Activated T-cell treated with anti-CD3 and anti-CD28 coated beads for 4 hours (primary cell): ENCODE data around the gene NOL4L.

Experiments
- DNase-seq: peaks from one replicate; pipeline ENCODE4 v3.0.0-alpha.2; 2020

Gene NOL4L

GRCh38 chr20:32453467-32454163 is 131.5 kb downstream of the NOL4L start:
- DNase-seq: no peak

DNA sequence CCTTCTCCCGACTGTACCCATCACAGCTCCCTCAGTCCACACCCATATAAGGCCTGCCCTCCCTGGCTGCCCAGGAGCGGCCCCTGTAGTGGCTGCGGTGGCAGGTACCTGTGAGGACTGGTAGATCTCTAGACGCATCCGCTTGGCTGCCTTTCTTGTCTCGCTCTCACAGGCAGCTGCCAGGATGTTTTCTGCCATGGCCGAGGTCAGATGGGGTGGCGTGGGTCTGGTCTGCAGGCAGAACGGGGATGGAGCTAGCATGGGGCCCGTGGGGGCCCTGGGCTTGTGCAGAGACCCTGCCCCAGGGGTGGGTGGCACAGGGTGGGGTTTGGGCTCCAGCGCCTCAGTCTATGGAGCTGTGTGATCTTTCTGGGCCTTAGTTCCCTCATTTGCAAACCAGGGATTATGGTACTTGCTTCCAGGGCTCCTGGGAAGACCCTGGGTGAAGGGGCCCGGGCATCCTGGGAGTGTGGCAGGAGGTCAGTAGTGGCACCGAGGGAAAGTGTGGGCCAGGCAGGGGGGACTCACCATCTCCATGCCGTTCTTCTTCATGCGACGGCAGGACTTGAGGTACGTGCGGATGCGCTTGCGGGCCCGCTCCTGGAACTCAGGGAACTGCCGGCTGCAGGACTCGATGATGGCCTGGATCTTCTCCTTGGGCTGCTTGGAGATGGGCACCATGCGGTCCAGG is 132.2 kb downstream of the NOL4L start:
- no peak for DNase-seq

GRCh38 chr20:32451682-32452461 is 133.3 kb downstream of the NOL4L start:
- DNase-seq: no peak

DNA sequence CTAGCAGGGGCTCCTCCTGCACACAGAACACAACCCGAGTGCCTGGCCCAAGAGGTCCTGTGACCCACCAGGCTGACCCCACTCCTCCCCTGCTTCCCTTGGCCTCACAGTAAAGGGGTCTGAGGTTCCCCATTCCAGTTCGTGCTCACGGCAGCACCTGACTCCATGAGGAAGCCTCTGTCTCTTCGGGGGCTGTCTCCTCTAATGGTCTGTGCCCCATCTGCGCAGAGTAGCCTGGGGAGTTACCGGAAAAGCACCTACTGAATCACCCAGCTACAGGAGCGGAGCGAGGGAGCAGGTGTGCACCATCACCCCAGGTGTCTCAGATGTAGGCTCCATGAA is 133.8 kb downstream of the NOL4L start:
- DNase-seq: no peak

DNA sequence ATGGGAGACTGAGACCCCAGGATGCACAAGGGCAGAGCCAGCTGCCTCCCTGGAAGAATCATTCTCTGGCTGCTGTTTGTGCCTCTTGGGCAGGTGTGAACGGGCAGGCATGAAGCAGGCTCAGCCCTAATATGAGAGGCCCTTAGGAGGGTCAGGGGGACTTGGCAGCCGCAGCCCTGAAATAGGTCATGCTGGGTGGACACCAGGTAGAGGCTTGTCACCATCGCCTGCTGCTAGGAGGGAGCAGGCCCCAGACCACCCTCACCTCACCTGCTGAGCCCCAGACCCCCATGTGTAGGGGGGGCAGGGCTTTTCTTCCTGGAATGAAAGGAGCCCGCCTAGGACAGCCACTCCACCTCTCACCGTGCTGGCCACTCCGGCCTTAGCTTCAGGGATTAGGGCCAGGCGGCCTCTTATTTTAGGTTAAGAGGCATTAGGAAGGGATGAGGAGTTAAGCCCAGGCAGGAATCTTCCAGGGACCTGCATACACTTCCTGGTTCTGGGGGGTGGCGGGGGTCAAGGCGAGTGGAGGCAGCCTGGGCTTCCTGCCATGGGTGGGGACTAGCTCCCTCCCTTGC is 134.6 kb downstream of the NOL4L start:
- DNase-seq: no peak

DNA sequence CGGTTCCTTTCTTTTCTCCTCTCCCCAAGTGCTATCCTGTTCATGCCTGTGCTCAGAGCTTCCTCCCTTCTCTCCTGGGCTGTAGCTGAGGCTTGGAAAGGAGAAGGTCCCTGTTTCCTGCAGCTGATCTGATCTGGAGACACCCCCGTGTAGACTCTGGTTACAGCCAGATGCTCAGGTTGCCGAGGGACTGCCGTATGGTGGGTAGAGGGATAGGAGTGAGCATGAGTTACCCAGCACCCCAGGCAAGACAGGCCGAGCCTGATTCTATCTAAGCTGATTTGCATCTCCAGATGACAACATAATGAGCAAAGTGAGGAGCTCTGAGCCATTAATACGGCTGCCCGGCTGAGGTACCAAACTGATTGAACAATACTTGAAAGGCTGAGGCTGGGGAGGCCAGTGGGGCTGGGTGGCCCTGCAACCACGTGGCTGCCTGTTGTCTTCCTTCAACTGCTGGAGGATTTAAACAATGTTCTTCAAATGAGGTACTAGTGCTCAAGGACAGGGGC is 135.2 kb downstream of the NOL4L start:
- DNase-seq: no peak

DNA sequence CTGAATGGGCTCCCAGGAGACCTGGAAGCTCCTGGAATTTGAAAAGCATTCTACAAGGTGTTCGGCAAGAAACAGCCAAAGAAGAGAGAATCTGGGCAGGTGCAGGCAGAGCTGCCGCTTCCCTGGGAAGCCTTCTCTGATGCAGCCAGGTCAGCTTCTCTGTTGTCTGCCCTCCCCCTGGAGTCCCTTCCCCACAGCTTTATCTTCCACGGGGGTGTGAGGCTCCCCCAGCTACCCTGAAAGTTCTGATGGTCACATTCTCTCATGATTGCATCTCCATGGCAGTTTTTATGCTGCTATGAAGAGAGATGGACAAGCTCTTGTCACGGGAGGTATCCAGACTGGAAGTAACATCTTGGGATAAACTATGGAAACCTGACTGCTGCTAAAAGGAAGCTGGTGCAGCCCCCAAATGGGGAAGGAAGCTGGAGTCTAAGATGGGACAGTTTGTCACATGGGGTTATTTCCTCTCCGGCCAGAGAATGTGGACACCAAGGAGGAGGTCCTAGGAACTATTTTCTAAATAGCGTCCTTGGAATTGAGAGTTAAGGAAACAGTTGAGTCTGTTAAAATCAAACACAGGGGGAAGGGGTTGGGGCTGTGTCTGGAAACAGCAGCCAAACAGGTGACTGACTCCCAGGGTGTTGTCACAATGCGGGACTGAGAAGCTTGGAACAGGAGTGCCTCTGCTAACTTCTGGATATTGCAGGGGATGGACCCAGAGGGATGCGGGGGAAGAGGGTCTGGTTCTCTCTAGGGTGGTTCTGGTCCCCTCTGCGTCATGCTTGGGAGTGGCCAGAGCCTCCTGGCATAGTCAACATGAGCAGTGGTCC is 135.9 kb downstream of the NOL4L start:
- no peak for DNase-seq

DNA sequence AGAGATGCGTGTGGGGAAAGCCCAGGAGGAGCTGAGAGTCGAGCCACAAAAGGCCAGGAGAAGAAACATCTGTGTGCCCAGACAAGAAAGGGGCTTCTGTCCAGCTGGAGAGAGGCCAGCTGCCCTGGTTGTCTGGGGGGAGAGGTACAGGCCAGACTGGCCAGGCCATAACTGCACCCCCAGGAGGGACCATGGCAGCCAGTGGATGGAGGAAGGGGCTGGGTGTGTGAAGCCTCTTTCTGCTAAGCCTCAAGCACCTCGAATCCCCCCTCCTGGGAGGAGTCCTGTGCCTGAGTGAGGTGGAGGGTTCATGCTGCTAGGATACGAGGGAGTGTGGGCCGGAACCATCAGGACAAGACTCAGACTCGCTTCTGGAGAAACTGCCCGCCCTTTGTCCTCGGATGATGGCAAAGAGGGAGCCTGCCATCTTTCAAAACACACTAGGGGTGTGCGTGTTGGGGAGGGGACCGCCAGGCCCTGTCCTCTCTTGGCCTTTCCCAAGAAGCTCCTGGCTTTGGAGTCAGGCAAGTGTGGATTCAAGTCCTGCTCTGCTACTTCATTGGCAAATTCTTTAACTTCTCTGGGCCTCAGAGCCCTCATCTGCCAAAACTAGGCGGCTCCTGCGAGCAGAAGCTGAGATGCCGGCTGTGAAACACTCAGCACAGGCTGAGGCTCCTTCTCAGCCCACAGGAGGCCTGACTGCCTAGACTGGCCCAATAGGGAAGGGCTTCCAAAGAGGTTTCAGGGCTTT is 136.7 kb downstream of the NOL4L start:
- DNase-seq: no peak

- DNase-seq: no peak
Observed at GRCh38 chr20:32447136-32448027, 137.8 kb downstream of the NOL4L start.

DNA sequence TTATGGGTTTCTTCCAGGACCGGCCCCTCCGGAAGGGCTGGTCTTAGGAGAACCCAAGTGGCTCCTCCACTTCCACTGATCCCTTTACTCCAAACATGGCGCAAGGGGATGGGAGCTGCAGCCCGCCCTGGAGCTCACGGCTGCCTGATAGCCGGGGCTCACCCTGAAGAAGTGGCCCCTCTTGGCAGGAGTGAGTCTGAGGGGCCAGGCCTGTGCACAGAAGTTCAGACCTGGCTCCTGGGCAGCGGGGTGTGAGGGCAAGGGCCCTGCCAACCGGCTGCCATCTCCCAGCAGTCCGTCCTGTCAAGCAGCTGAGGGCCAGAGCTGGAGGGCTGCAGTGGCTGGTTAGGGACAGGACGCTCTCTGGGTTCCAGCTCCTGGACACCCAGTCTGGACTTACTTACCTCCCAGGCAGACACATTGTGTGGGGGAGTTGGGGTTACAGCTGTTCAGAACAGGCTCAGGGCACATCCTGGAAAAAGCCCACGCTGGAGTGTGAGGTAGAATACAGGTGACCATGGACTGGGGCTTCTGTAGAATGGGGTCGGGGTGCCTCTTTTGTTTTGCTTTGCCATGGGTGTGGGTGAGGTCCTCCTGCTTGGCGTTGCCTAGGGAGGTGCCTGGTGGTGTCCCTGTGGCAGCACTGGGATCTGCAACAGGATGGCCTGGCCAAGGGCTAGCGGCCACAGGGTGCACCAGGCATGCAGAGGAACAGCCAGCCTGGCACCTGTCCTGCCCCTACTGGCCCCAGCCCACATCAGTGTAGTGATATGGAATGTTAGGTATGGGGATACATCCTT is 138.6 kb downstream of the NOL4L start:
- DNase-seq: no peak

DNA sequence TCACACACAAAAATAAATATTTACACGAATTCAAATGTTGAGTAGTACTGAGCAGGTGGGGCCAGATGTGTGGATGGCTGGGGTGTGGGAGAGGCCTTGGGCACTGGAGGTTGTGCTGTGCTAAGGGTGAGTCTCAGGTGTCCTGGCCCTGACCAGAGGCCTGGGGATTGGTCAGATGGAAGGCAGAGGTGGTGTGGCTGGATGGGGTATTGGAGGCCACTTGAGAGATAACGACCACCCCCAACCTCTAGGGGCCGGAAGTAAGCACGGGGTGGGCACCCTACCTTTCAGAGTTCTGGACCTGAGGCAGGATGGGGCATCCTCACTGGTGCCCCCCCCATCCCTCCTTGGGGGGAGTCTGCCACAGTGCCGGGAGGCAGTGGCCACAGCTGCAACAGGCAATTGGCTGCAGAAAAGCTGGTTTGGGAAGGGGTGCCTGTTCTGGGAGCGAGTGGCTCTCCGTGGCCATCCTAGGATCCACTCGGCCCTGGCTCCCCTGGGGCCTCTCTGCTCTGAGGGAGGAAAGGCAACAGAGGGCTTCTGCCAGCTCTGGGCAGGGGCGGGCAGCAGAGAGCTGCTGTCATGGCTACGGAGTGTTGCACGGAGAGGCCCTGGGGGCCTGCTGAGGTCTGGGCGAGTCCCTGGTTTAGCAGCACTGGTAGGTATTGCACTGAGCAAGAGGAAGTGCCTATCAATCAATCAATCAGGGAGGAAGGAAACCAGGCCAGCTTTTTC is 139.4 kb downstream of the NOL4L start:
- DNase-seq: no peak

DNA sequence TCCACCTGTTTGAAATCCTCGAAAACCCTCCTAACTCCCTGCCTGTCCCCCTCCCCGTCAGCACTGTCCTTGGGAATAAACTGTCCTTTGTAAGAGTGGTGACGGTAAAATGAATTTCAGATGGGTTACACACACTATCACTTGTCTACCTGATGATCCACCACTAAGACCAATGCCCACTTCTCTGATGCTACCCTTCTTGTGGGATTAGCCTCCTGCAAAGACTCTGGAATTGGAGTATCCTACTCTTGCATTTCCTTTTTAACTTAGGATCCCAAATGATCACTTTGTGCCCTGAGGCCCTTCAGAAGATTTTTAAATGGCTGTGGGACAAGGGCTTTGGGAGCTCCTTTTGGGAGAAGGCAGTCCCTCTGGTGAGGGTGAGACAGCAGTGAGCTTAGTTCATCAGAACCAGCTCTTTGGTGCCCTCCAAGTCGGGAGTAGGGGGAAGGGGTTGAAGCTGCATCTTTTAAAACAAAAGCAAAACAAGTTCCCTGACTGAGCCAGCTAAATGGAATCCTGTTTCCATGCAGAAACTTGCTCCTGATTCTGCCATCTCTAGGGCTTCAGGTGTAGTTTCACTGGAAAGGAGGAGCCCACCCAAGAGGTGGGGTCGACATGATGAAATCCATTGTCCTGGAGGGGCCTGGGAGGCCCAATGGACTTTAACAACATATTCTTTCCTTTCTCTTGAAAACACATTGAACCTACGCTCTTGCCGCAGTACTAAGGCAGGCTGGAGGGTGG is 140.5 kb downstream of the NOL4L start:
- DNase-seq: no peak

DNA sequence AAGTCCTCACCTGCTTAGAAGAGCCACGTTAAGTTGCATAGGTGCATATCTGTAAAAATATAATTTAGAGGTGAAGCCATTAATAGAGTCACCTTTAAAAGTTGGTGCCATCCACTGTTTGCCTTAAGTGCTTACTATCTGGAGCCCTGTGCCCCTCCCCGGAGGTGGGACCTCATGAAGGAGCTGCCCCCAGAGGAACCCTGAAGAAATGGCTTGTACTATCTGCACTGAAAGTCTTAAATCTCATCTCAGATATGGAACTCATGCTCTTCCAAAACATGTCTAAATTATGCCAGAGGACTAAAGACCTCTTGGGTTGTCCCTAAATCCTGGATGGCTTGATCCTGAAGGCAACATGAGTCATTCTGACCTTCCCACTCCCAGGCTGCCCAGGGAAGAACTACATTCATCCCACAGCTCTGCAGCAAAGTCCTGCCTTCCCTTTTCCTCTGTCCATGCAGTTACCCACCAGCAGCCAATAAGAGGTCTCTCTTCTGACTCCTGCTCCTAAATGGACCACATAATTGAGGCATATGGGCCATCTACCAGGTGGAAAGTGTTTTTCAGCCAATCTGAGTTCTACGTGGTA is 141.7 kb downstream of the NOL4L start:
- DNase-seq: no peak

DNA sequence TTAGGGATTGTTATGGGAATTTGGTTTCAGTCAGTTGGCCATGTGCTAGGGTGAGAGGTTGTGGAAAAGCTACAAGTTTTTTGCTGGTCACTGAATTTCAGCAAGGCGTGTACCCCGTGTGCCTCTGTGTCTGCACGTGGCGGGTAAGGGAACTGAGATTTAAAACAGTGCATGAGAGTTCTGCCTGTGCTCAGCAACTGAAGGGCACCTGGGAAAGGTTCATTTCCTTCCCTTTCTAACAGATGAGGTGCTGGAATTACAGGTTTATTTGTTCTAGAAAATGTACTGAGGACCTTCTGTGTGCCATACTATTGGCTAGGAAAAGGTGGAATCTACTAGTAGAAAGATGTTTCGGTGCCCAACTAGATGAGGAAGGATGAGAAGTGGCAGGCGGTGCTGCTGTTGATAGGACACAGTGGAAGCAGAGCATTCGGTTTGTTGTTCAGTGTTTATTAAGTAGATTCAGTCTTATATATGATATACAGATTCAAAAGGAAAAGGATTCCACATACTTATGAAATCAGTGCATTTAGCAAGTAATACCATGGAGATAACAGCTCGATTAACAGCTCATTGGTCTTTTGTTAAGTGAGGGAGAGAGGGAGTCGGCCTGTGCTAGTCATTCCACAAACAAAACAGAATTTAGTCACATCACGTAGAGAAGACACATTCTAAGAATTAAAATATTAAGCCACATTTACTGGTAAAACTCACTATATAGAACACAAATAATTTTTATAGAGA is 142.3 kb downstream of the NOL4L start:
- DNase-seq: no peak

DNA sequence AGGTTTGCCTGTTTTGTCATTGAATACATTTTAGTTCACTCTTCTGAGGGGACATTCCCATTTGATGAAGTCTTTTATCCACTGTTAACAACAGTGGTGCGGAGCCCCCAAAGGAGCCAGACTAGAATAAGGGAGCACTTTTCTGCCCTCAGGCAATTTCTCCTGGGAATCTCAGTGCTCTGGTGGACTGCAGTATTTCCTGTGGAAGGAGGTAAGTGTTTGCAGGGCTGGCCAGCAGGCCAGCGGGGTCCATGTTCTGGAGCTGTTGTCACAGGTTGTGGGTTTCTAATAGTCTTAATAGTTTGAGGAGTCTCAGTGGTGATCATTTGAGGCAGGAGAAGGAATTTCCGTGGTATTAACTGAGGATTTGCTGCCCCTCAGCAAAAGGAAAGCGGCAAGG is 143.5 kb downstream of the NOL4L start:
- DNase-seq: no peak

DNA sequence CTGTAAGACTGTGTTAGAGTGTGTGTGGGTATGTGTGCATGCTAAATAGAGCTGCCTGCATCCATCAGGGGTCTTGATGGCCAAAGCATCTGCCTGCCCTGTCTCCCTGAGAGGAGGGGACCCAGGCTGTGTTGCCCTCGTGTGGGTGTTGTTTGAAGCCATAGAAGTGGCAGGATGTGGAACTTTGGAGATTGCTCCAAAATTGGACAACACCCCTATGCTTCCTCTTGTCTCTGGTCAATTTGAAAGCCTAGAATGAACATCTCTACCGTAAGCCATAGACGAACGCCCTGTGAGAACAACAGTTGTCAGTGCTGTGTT is 144.4 kb downstream of the NOL4L start:
- DNase-seq: no peak

- DNase-seq: no peak
Observed at GRCh38 chr20:32440069-32440757, 144.9 kb downstream of the NOL4L start.
